HG03039 (cell line): ENCODE measurements around the gene BCL11B.

Experiments used
- ATAC-seq: cut with Tn5 transposase; IDR thresholded peaks from one replicate; pipeline ENCODE4 v1.9.1; 2021; ENCODE audit warnings: mild to moderate bottlenecking, moderate library complexity; ENCODE audit not compliant: unreplicated experiment

BCL11B gene

GRCh38 chr14:99168330-99168729, 103.7 kb downstream of the BCL11B start:
- no peak for ATAC-seq

GRCh38 chr14:99166506-99166905, 105.5 kb downstream of the BCL11B start:
- ATAC-seq, result no peak

GRCh38 chr14:99164712-99165111, 107.3 kb downstream of the BCL11B start:
- no peak for ATAC-seq

GRCh38 chr14:99163446-99163845, 108.6 kb downstream of the BCL11B start:
- ATAC-seq, result no peak

GRCh38 chr14:99159341-99160340, 112.4 kb downstream of the BCL11B start:
- no peak for ATAC-seq

- no peak for ATAC-seq
These were observed 113.3 kb downstream of the BCL11B start for GRCh38 chr14:99158646-99159165.

- ATAC-seq, result no peak
These were observed 113.8 kb downstream of the BCL11B start for GRCh38 chr14:99158150-99158549.

DNA sequence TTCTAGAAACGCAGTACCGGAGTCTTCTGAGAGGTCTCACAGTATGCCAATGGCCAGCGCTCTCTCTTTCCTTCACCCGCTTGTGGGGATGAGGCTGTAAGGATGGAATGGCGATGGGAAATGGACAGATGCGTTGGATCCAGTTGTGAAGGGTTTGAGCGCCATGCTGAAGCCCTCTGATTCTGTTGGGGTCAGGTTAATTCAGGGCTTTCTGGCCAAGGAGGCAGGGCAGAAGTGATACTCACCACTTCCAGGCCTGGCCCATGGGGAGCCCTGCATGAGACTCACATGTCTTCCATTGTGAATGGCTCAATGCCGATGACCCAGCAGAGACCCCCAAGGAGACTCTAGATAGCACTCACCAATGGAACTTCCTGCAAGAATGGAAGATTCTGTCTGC, 114.3 kb downstream of the BCL11B start:
- no peak for ATAC-seq

- no peak for ATAC-seq
These were observed 114.8 kb downstream of the BCL11B start for GRCh38 chr14:99157246-99157645.

DNA sequence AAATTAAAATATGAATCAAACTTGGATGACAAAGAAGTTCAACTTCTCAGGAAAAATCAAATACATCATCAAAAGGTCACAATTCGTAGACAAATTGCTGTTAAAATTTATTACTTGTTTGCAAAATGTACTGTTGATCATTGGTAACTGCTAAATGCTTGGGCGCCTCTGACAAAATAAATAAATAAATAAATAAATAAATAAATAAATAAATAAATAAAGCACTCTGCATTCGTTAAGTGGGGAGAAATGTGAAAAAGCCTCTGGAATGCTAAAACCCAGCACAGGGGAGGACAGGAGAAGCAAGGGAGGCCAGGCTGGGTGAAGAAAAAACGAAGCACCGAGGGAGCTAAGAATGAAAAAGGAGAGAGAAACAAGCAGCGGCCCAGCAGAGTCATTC, 115.2 kb downstream of the BCL11B start:
- no peak for ATAC-seq

- no peak for ATAC-seq
These were observed 115.9 kb downstream of the BCL11B start for GRCh38 chr14:99156090-99156425.

DNA sequence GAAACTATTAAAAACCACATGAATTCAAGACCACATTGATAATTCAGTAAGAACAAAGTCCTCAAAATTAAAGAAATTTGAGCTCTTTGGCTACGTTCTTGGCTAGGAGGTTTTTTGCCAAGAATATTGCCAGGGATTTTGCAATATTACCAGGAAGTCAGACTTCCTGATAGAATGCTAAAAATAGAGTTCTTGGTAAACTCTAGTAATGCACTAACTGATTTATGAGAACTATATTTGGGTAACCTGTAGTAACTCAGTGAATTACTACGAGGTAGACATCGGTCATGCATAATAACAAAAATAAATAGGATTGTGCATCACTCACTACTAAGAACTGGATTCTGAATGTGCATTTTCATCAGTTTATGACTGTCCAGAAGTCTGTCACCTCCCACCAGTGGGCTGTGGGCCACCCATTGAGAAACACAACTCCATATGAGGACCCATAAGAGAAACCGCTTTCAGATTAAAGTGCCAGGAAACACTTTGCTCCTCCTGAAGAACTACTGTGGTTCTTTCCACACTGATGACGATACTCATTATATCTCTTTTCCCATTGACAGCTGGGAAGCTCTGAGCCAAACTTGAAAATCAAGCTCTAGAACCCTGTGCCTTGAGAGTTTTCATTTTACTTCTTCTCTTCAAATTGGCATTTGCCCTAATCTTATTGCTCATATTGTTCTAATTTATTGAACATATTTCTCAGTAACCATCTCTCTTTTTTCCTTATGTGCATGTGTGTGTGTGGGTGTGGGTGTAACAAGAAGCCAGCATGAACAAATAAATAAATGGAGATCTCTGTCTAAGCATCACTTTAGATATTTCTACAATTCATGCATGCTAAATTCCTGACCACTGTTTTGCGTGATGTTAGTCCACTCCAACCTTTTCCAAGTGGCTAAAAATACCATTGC, 116.6 kb downstream of the BCL11B start:
- no peak for ATAC-seq

DNA sequence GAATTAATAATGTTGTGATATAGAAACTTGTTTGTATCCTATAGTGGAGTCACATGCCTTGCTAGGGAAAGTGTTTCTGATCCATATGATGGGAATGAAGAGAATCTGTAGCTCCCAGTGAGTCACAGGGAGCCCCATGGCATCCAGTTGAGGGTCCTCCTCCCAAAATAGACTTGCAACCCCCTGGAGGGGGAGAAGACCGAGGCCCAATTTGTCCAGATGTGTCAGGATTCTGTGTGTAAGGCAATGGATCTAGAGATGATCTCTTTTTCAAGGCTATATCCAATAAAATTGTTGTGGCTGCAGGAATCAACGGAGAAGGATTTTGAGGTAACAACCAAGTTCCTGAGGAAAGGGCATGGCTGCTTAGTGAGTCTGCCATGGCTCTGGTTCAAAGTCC, 121.8 kb downstream of the BCL11B start:
- no peak for ATAC-seq

GRCh38 chr14:99148861-99149610, 123.0 kb downstream of the BCL11B start:
- ATAC-seq, result no peak

- no peak for ATAC-seq
These were observed 123.9 kb downstream of the BCL11B start for GRCh38 chr14:99148131-99148530.

DNA sequence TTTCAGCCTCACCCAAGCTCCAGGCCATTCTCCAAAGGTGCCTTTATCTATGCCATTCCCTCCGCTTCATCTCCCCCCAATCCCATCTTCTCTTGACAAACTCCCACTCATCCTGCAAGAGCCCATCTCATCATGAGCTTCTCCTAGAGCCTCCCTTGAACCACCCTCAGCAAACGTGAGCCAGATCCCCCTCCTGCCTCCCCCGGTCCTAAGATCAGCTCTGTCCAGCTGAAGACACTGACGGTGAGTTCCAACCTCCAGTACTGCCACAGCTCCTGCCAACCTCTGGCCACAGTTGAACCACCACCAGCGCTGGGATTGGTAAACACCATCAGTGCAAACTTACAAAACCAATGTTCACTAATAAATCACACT, 124.6 kb downstream of the BCL11B start:
- no peak for ATAC-seq

GRCh38 chr14:99146616-99147365, 125.2 kb downstream of the BCL11B start:
- no peak for ATAC-seq

DNA sequence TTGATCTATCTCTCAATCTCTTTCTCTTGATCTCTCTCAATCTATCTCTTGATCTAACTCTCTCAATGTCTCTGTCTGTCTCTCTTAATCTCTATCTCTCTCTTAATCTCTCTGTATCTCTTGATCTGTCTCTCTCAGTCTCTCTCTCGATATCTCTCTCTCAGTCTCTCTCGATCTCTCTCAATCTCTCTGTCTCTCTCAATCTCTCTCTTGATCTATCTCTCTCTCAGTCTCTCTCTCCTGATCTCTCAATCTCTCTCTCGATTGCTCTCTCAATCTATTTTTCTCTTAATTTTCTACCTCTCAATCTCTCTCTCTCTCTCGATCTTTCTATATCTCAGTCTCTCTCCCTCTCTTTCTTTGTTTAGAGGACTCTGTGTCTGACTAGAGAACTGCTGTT, 126.7 kb downstream of the BCL11B start:
- no peak for ATAC-seq

GRCh38 chr14:99143793-99144192, 128.2 kb downstream of the BCL11B start:
- no peak for ATAC-seq

- no peak for ATAC-seq
These were observed 128.9 kb downstream of the BCL11B start for GRCh38 chr14:99143126-99143525.
